Calu3 (cell line): Measurements from ENCODE around the gene CD180. TPM values are rescaled to one million over a fixed set of nuclear protein-coding genes. Genes with fewer than 3 reads are reported as not detected.

Experiments used
- Bru-seq: library from RNA; stranded (reverse); fragments of 400-500 nt; gene quantifications from one replicate; lab custom pipeline; 2021; lab: Mats Ljungman, UMichigan
- BruChase-seq, 2 experiments: library from RNA; stranded (reverse); fragments of 400-500 nt; gene quantifications; one replicate each; lab custom pipeline; 2021; lab: Mats Ljungman, UMichigan
- BruUV-seq: library from RNA; stranded (reverse); fragments of 400-500 nt; replicated peaks from 2 replicates; lab custom pipeline; 2021; lab: Mats Ljungman, UMichigan
- CTCF ChIA-PET: fragments of 300-600 bp; sonication (Branson Sonifier 250); formaldehyde crosslinking; loops from one replicate; lab custom pipeline; 2022; ENCODE audit warnings: antibody characterized with exemption; lab: Charles Lee
- DNase-seq: peaks from one replicate; pipeline ENCODE4 v3.0.0; 2022
- H3K27ac Mint-ChIP-seq: one replicate; pipeline ENCODE4 v1.8.0; 2022; ENCODE audit warnings: mixed read lengths; ENCODE audit not compliant: unreplicated experiment
- H3K27me3 Mint-ChIP-seq: one replicate; pipeline ENCODE4 v1.8.0; 2022; ENCODE audit warnings: mixed read lengths; ENCODE audit not compliant: unreplicated experiment
- H3K36me3 Mint-ChIP-seq: one replicate; pipeline ENCODE4 v1.8.0; 2022; ENCODE audit warnings: mild to moderate bottlenecking, moderate library complexity, mixed read lengths; ENCODE audit not compliant: insufficient read depth, unreplicated experiment
- H3K4me1 Mint-ChIP-seq: one replicate; pipeline ENCODE4 v1.8.0; 2022; ENCODE audit warnings: mild to moderate bottlenecking, low read depth, mixed read lengths; ENCODE audit not compliant: unreplicated experiment
- H3K4me3 Mint-ChIP-seq: one replicate; pipeline ENCODE4 v1.8.0; 2022; ENCODE audit warnings: mild to moderate bottlenecking, low read depth, moderate library complexity, mixed read lengths; ENCODE audit not compliant: unreplicated experiment
- H3K9me3 Mint-ChIP-seq: one replicate; pipeline ENCODE4 v1.8.0; 2022; ENCODE audit warnings: low read depth, mixed read lengths; ENCODE audit not compliant: unreplicated experiment
- intact Hi-C: fragments of 100-400 bp; cut with micrococcal nuclease; formaldehyde crosslinking; loops from one replicate; pipeline ENCODE4 v1.10.0; 2022; ENCODE audit not compliant: unreplicated experiment
- long read RNA-seq: library from polyadenylated mRNA; stranded (forward); transcript quantifications from one replicate; pipeline ENCODE4 v2.0.0, GENCODE V29; 2022
- total RNA-seq: library from RNA; stranded (reverse); gene quantifications from 2 replicates; pipeline ENCODE4 v1.2.3, GENCODE V29; 2022
- TF ChIP-seq, protein P1 (sequence below): fragments of 200-600 bp; IDR thresholded peaks from one replicate; pipeline ENCODE4 v1.8.0; 2022; ENCODE audit warnings: antibody characterized with exemption; ENCODE audit not compliant: unreplicated experiment

The CD180 gene
- total RNA-seq, result not detected in 2 replicates
- Bru-seq, nascent RNA, result percentile 13 among the genes with signal in this experiment
- BruChase-seq, experiment 1, labeled RNA remaining after a 6-hour chase, result percentile 13 among the genes with signal in this experiment
- BruChase-seq, experiment 2, labeled RNA remaining after a 2-hour chase, result percentile 15 among the genes with signal in this experiment
- long read RNA-seq, result 0 reads

DNA sequence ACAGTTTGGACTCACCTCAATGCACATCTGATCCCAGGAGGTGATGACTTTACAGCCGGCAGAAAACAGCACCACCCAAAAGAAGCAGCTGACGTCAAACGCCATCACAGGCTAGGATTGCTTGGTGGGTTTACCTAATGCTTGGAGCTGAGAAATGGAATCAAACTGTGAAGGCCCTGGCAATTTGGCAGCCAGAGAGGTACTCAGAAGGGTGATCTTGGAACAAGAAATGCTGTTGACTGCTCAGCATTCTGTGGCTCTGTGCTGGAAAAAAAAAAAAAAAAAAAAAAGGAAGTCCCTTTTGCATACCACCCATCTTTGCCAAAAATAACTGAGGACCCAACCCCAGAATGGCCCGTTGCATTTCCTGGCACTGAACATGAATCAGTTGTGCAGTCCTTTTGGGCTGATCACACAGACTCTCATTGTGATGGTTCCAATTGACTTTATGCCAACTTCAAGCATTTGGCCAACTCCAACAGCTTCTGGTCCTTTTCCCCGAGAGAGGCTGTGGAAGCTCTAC lies at the start of gene CD180:
Gene CD180 (minus strand): TSS at position 263 of the 523 bp plus-strand sequence. CDS start 158 bp downstream, at position 105.
- Mint-ChIP-seq H3K9me3 (no peaks in the 10 kb centered on the region), H3K4me3 (no peak within 1 kb of the TSS), H3K36me3 (no peaks in the 10 kb centered on the region), H3K27me3 (no peaks in the 10 kb centered on the region), H3K27ac (no peak within 1 kb of the TSS), H3K4me1 (peaks cover 15% of the 10 kb centered on the region)
- CTCF ChIA-PET, result interaction anchor here (1.3 kb wide), 1 partner anchor 10 kb away, joined by 4 read pairs; no protein-coding TSS in a partner anchor
- TF ChIP-seq, protein P1, sequence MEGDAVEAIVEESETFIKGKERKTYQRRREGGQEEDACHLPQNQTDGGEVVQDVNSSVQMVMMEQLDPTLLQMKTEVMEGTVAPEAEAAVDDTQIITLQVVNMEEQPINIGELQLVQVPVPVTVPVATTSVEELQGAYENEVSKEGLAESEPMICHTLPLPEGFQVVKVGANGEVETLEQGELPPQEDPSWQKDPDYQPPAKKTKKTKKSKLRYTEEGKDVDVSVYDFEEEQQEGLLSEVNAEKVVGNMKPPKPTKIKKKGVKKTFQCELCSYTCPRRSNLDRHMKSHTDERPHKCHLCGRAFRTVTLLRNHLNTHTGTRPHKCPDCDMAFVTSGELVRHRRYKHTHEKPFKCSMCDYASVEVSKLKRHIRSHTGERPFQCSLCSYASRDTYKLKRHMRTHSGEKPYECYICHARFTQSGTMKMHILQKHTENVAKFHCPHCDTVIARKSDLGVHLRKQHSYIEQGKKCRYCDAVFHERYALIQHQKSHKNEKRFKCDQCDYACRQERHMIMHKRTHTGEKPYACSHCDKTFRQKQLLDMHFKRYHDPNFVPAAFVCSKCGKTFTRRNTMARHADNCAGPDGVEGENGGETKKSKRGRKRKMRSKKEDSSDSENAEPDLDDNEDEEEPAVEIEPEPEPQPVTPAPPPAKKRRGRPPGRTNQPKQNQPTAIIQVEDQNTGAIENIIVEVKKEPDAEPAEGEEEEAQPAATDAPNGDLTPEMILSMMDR, result no peak
- intact Hi-C loops, result no loop called here
- DNase-seq, result no peak
- BruUV-seq, result no TSS peak

DNA sequence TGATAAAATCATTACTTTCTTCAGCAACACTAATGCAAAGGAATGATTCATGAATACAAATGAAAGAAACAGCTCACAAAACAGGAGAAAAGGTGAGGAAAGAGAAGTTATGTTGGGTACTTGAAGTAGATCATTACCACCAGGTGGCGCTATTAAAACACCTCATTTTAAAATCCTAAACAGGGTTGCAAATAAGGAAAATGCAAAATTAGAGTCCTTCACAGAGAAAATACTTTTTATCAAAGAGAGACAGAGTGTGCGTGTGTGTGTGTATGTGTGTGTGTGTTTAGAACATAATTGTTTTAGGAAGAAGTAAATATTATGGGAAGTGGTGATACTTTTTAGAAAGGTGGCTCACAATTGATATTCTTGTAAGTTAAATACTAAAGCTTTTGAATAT lies 49.5 kb upstream of the CD180 start:
- Mint-ChIP-seq H3K27ac (no peak overlapping the region), H3K4me1 (peaks cover 8% of the 10 kb centered on the region), H3K27me3 (no peaks in the 10 kb centered on the region), H3K36me3 (no peaks in the 10 kb centered on the region), H3K9me3 (peaks cover 3% of the 10 kb centered on the region), H3K4me3 (no peak overlapping the region)
- CTCF ChIA-PET, result interaction anchor here (0.7 to 2.4 kb wide), 8 partner anchors 149 to 1041 kb away, joined by 3 to 13 read pairs (median 4); no protein-coding TSS in a partner anchor
- DNase-seq, result peak; percentile 47
- TF ChIP-seq, protein P1, result peak; percentile 58
- no TSS peak for BruUV-seq
- intact Hi-C loops, result loop anchor here (1.0 to 10.0 kb wide), 4 partner anchors 249 to 1021 kb away; no protein-coding TSS in a partner anchor

DNA sequence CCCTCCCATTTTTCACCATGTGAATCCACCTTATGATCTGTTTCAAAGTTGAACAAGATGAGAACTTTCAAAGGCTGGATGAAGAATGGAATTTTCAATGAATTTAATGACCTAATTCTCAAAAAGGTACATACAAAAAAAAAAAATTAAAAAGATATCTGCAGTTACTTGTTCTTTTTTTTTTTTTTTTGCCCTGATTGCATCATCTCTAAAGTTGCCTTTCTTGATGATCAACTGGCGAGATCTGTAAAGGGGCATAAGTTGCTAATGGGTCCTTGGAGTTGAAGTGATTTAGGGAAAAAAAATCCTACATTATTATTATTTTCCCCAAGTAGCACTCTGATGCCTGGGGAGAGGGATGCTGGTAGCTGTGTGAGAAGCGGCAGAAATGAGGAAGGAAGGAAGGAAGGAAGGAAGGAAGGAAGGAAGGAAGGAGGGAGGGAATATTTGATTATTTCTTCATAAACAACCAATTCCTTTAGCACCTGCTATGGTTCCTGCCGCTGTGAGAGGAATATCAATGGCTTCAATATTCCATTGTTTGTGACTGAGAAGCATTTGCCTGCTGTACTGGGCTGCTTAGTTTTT lies 48.8 kb upstream of the CD180 start:
- H3K9me3 Mint-ChIP-seq, result peaks cover 3% of the 10 kb centered on the region
- H3K36me3 Mint-ChIP-seq, result no peaks in the 10 kb centered on the region
- peaks cover 8% of the 10 kb centered on the region for H3K4me1 Mint-ChIP-seq
- intact Hi-C loops, result loop anchor here (5.0 to 10.0 kb wide), 2 partner anchors 249 to 1022 kb away; no protein-coding TSS in a partner anchor
- H3K27ac Mint-ChIP-seq, result no peak overlapping the region
- no peaks in the 10 kb centered on the region for H3K27me3 Mint-ChIP-seq
- CTCF ChIA-PET, result interaction anchor here (0.8 to 2.4 kb wide), 6 partner anchors 150 to 1027 kb away, joined by 3 to 13 read pairs (median 4); no protein-coding TSS in a partner anchor
- TF ChIP-seq, protein P1, result no peak
- no TSS peak for BruUV-seq
- no peak for DNase-seq
- no peak overlapping the region for H3K4me3 Mint-ChIP-seq

DNA sequence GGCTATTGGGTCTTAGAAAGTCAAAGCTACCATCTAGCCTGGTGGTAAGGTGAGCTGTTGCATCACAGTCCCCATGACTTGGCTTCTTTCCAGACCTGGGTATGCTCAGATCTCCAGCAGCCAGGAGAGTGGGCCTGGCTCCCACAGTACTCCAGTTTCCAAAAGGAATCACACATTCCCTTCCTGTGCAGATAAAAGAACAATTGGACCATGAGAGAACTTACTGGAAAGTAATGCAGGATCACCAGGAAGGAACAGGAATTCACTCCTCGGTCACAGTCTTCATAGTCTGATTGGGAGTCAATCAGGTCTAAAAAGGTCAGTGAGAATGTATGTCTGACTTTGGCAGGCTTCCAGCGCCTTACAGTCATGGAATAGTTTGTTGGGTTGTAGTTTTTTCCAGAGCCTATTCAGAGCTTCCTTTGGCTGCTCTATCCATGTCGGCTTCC lies 47.8 kb upstream of the CD180 start:
- no peak overlapping the region for H3K27ac Mint-ChIP-seq
- TF ChIP-seq, protein P1, result no peak
- H3K36me3 Mint-ChIP-seq, result no peaks in the 10 kb centered on the region

More for the DNA sequence above, 47.8 kb upstream of the CD180 start:
- no TSS peak for BruUV-seq
- peaks cover 8% of the 10 kb centered on the region for H3K4me1 Mint-ChIP-seq
- H3K4me3 Mint-ChIP-seq, result no peak overlapping the region
- H3K27me3 Mint-ChIP-seq, result no peaks in the 10 kb centered on the region
- intact Hi-C loops, result loop anchor here (10.0 kb wide), 1 partner anchor 250 kb away; no protein-coding TSS in a partner anchor
- CTCF ChIA-PET, result interaction anchor here (2.4 kb wide), 1 partner anchor 1009 kb away, joined by 13 read pairs; no protein-coding TSS in a partner anchor
- H3K9me3 Mint-ChIP-seq, result peaks cover 3% of the 10 kb centered on the region
- peak; percentile 41 for DNase-seq
